ENCODE data around the gene PLIN5.
"Not testable (repeated sequence)": the region's sequence is repeated elsewhere in the genome, so short reads cannot be mapped to it uniquely, and the experiment has no call there.

Gene PLIN5

GRCh38 chr19:4576016-4576933, 41.3 kb upstream of the PLIN5 start:
- H3K4me3 ChIP-seq (ENCODE audit: low read length): no peak overlapping the region
- peaks cover 56% of the 10 kb centered on the region for H3K27me3 ChIP-seq (ENCODE audit: control insufficient read depth, insufficient read depth, low read length)

GRCh38 chr19:4575267-4576015, 40.4 kb upstream of the PLIN5 start:
- peaks cover 50% of the 10 kb centered on the region for H3K27me3 ChIP-seq (ENCODE audit: control insufficient read depth, insufficient read depth, low read length)
- no peak overlapping the region for H3K9ac ChIP-seq (ENCODE audit: low read length)
- H3K36me3 ChIP-seq (ENCODE audit: control insufficient read depth, insufficient read depth, low read length): no peaks in the 10 kb centered on the region
- H3K4me3 ChIP-seq (ENCODE audit: low read length): no peak overlapping the region
- H3K4me1 ChIP-seq (ENCODE audit: control insufficient read depth, insufficient read depth, low read length): no peaks in the 10 kb centered on the region
- no peaks in the 10 kb centered on the region for H3K9me3 ChIP-seq (ENCODE audit: control insufficient read depth, low read length)

More at GRCh38 chr19:4576016-4576933, 41.3 kb upstream of the PLIN5 start:
- Histone ChIP-seq H3K4me1 (ENCODE audit: control insufficient read depth, insufficient read depth, low read length) (no peaks in the 10 kb centered on the region), H3K9ac (ENCODE audit: low read length) (no peak overlapping the region), H3K9me3 (ENCODE audit: control insufficient read depth, low read length) (no peaks in the 10 kb centered on the region), H3K36me3 (ENCODE audit: control insufficient read depth, insufficient read depth, low read length) (no peaks in the 10 kb centered on the region)

GRCh38 chr19:4573682-4574081, 38.7 kb upstream of the PLIN5 start:
- H3K9ac ChIP-seq (ENCODE audit: low read length): no peak overlapping the region
- no peaks in the 10 kb centered on the region for H3K9me3 ChIP-seq (ENCODE audit: control insufficient read depth, low read length)
- no peak overlapping the region for H3K4me3 ChIP-seq (ENCODE audit: low read length)
- no peaks in the 10 kb centered on the region for H3K36me3 ChIP-seq (ENCODE audit: control insufficient read depth, insufficient read depth, low read length)
- H3K27me3 ChIP-seq (ENCODE audit: control insufficient read depth, insufficient read depth, low read length): peaks cover 33% of the 10 kb centered on the region
- no peaks in the 10 kb centered on the region for H3K4me1 ChIP-seq (ENCODE audit: control insufficient read depth, insufficient read depth, low read length)

- Histone ChIP-seq H3K4me1 (ENCODE audit: control insufficient read depth, insufficient read depth, low read length) (no peaks in the 10 kb centered on the region), H3K27me3 (ENCODE audit: control insufficient read depth, insufficient read depth, low read length) (peaks cover 26% of the 10 kb centered on the region), H3K36me3 (ENCODE audit: control insufficient read depth, insufficient read depth, low read length) (no peaks in the 10 kb centered on the region), H3K4me3 (ENCODE audit: low read length) (no peak overlapping the region), H3K9ac (ENCODE audit: low read length) (no peak overlapping the region), H3K9me3 (ENCODE audit: control insufficient read depth, low read length) (no peaks in the 10 kb centered on the region)
These were observed 36.4 kb upstream of the PLIN5 start for GRCh38 chr19:4571305-4571917.

DNA sequence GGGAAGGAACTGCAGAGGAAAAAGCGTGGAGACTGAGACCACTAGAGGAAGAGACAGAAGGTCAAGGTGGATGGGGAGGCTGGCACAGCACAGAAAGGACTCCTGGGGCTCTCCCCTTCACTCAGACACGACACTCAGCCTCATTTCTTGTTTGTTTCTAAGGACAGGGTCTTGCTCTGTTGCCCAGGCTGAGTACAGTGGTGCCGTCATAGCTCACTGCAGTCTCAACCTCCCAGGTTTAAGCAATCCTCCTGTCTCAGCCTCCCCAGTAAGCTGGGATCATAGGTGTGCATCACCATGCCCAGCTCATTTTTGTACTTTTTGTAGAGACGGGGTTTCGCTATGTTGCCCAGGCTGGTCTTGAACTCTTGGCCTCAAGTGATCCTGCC, 35.9 kb upstream of the PLIN5 start:
- no peaks in the 10 kb centered on the region for H3K9me3 ChIP-seq (ENCODE audit: control insufficient read depth, low read length)
- H3K4me1 ChIP-seq (ENCODE audit: control insufficient read depth, insufficient read depth, low read length): no peaks in the 10 kb centered on the region
- H3K9ac ChIP-seq (ENCODE audit: low read length): no peak overlapping the region
- no peak overlapping the region for H3K4me3 ChIP-seq (ENCODE audit: low read length)
- peaks cover 26% of the 10 kb centered on the region for H3K27me3 ChIP-seq (ENCODE audit: control insufficient read depth, insufficient read depth, low read length)
- H3K36me3 ChIP-seq (ENCODE audit: control insufficient read depth, insufficient read depth, low read length): no peaks in the 10 kb centered on the region

- no peak overlapping the region for H3K4me3 ChIP-seq (ENCODE audit: low read length)
- H3K4me1 ChIP-seq (ENCODE audit: control insufficient read depth, insufficient read depth, low read length): no peaks in the 10 kb centered on the region
- no peaks in the 10 kb centered on the region for H3K36me3 ChIP-seq (ENCODE audit: control insufficient read depth, insufficient read depth, low read length)
- H3K9ac ChIP-seq (ENCODE audit: low read length): no peak overlapping the region
- no peaks in the 10 kb centered on the region for H3K9me3 ChIP-seq (ENCODE audit: control insufficient read depth, low read length)
- peaks cover 21% of the 10 kb centered on the region for H3K27me3 ChIP-seq (ENCODE audit: control insufficient read depth, insufficient read depth, low read length)
These were observed 35.4 kb upstream of the PLIN5 start for GRCh38 chr19:4570402-4570801.

DNA sequence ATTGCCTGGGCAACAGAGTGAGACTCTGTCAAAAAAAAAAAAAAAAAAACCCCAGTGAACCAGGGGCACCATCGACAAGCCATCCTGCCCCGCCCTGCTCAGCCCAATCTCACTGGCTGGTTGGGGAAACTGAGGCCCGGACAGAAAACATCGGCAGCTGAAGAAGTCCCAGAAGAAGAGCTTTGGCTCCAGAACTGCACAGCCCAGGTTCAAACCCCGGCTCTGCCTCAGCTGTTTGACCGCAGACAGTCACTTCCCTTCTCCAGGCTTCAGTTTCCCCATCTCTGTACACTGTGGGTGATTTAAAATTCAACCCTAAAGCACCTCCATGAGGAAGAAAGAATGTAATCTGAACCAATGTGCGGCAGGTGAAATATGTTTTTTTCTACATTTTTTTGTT, 33.9 kb upstream of the PLIN5 start:
- Histone ChIP-seq H3K36me3 (ENCODE audit: control insufficient read depth, insufficient read depth, low read length) (no peaks in the 10 kb centered on the region), H3K9ac (ENCODE audit: low read length) (no peak overlapping the region), H3K4me1 (ENCODE audit: control insufficient read depth, insufficient read depth, low read length) (no peaks in the 10 kb centered on the region), H3K27me3 (ENCODE audit: control insufficient read depth, insufficient read depth, low read length) (peaks cover 9% of the 10 kb centered on the region), H3K9me3 (ENCODE audit: control insufficient read depth, low read length) (no peaks in the 10 kb centered on the region), H3K4me3 (ENCODE audit: low read length) (no peak overlapping the region)

DNA sequence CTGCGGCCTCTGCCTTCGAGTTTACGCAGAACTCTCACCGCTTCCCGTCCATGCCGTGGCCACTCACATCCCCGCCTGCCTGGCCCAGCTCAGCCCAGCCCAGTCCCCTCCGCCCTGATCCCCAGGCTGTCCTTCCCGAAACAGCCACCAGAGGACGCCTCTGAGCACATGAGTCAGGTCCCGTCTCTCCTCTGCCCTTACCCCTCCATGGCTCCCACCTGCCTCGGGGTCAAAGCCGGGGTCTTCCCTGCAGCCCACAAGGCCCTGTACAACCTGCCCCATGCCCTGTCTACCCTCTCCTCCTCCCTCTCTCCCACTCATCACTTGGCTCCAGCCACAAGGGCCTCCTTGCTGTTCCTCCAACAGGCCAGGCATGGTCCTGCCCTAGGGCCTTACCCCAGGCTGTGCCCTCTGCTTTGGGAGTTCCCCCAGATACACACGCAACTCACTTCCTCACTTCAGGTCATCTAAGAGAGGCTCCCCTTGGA, 32.6 kb upstream of the PLIN5 start:
- no peak overlapping the region for H3K9ac ChIP-seq (ENCODE audit: low read length)
- H3K9me3 ChIP-seq (ENCODE audit: control insufficient read depth, low read length): no peaks in the 10 kb centered on the region
- H3K4me3 ChIP-seq (ENCODE audit: low read length): no peak overlapping the region
- H3K4me1 ChIP-seq (ENCODE audit: control insufficient read depth, insufficient read depth, low read length): no peaks in the 10 kb centered on the region
- no peaks in the 10 kb centered on the region for H3K36me3 ChIP-seq (ENCODE audit: control insufficient read depth, insufficient read depth, low read length)
- H3K27me3 ChIP-seq (ENCODE audit: control insufficient read depth, insufficient read depth, low read length): peaks cover 4% of the 10 kb centered on the region

- peaks cover 4% of the 10 kb centered on the region for H3K27me3 ChIP-seq (ENCODE audit: control insufficient read depth, insufficient read depth, low read length)
- H3K36me3 ChIP-seq (ENCODE audit: control insufficient read depth, insufficient read depth, low read length): no peaks in the 10 kb centered on the region
- H3K4me3 ChIP-seq (ENCODE audit: low read length): no peak overlapping the region
- no peak overlapping the region for H3K9ac ChIP-seq (ENCODE audit: low read length)
- no peaks in the 10 kb centered on the region for H3K4me1 ChIP-seq (ENCODE audit: control insufficient read depth, insufficient read depth, low read length)
- no peaks in the 10 kb centered on the region for H3K9me3 ChIP-seq (ENCODE audit: control insufficient read depth, low read length)
These were observed 31.5 kb upstream of the PLIN5 start for GRCh38 chr19:4566402-4567051.

DNA sequence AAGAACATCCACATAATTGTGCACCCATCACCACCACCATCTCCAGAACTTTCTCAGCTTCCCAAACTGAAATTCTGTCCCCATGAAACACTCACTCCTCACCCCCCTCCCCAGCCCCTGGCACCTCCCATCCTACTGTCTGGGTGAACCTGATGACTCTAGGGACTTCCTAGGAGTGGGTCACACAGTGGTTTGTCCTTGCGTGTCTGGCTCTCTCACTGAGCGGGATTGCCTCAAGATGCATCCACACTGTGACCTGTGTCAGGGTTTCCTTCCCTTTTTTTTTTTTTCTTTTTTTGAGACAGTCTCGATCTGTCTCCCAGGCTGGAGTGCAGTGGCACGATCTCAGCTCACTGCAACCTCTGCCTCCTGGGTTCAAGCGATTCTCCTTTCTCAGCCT, 28.5 kb upstream of the PLIN5 start:
- H3K9me3 ChIP-seq (ENCODE audit: control insufficient read depth, low read length); H3K27me3 ChIP-seq (ENCODE audit: control insufficient read depth, insufficient read depth, low read length): not testable (repeated sequence)

DNA sequence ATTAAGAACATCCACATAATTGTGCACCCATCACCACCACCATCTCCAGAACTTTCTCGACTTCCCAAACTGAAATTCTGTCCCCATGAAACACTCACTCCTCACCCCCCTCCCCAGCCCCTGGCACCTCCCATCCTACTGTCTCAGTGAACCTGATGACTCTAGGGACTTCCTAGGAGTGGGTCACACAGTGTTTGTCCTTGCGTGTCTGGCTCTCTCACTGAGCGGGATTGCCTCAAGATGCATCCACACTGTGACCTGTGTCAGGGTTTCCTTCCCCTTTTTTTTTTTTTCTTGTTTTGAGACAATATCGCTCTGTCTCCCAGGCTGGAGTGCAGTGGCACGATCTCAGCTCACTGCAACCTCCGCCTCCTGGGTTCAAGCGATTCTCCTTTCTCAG, 27.1 kb upstream of the PLIN5 start:
- H3K9me3 ChIP-seq (ENCODE audit: control insufficient read depth, low read length); H3K27me3 ChIP-seq (ENCODE audit: control insufficient read depth, insufficient read depth, low read length); H3K36me3 ChIP-seq (ENCODE audit: control insufficient read depth, insufficient read depth, low read length); H3K4me3 ChIP-seq (ENCODE audit: low read length); H3K9ac ChIP-seq (ENCODE audit: low read length); H3K4me1 ChIP-seq (ENCODE audit: control insufficient read depth, insufficient read depth, low read length): not testable (repeated sequence)

More for the DNA sequence above, 28.5 kb upstream of the PLIN5 start:
- not testable (repeated sequence) for H3K36me3 ChIP-seq (ENCODE audit: control insufficient read depth, insufficient read depth, low read length); H3K9ac ChIP-seq (ENCODE audit: low read length); H3K4me3 ChIP-seq (ENCODE audit: low read length); H3K4me1 ChIP-seq (ENCODE audit: control insufficient read depth, insufficient read depth, low read length)

All from mucosa of stomach (tissue), 1 donor.